ENCODE results near the gene PPP2R5B.

- no peak for TF ChIP-seq POLR2AphosphoS5 (IDR thresholded peaks at IDR 0.05; ENCODE audit: borderline replicate concordance, low read depth, low read length)
- no peak for TF ChIP-seq EZH2 (IDR thresholded peaks at IDR 0.05)
- TF ChIP-seq FOXP2 (optimal IDR thresholded peaks at IDR 0.05; ENCODE audit: control extremely low read depth, extremely low read length, insufficient read depth): no peak
Measured at GRCh38 chr11:64887234-64887756, 37.2 kb upstream of the PPP2R5B start.
